H54 (cell line): Measurements from ENCODE around the gene ENOPH1.

Experiments used
- DNase-seq: peaks from one replicate; pipeline ENCODE4 v3.0.0; 2011; ENCODE audit warnings: low spot score, mixed read lengths; ENCODE audit not compliant: insufficient read length
- FAIRE-seq: peaks from 3 replicates; lab custom pipeline; 2011; peaks lifted over from hg19 to GRCh38; lab: Jason Lieb, UNC
- POLR2A ChIP-seq: IDR thresholded peaks from 2 replicates; pipeline ENCODE4 v1.6.1; 2011; ENCODE audit warnings: low read depth, mild to moderate bottlenecking, low read length

The ENOPH1 gene

GRCh38 chr4:82415922-82416365, 14.4 kb upstream of the ENOPH1 start:
- FAIRE-seq (no peak), DNase-seq (no peak)
- TF ChIP-seq POLR2A, result no peak

- DNase-seq (no peak), FAIRE-seq (no peak)
These were observed 10.9 kb upstream of the ENOPH1 start for GRCh38 chr4:82419451-82419850.

GRCh38 chr4:82421796-82422560, 8.4 kb upstream of the ENOPH1 start:
- no peak for TF ChIP-seq POLR2A
- DNase-seq (no peak), FAIRE-seq (no peak)

More at GRCh38 chr4:82419451-82419850, 10.9 kb upstream of the ENOPH1 start:
- TF ChIP-seq POLR2A, result no peak

GRCh38 chr4:82422616-82423015, 7.8 kb upstream of the ENOPH1 start:
- TF ChIP-seq POLR2A, result no peak
- DNase-seq (no peak), FAIRE-seq (no peak)

- no peak for TF ChIP-seq POLR2A
- no peak for DNase-seq
- peak; percentile 60 for FAIRE-seq
These were observed 6.9 kb upstream of the ENOPH1 start for GRCh38 chr4:82423245-82424054.

GRCh38 chr4:82425478-82425877, 4.9 kb upstream of the ENOPH1 start:
- DNase-seq, result no peak
- TF ChIP-seq POLR2A, result no peak

GRCh38 chr4:82428526-82428968, 1.8 kb upstream of the ENOPH1 start:
- DNase-seq (no peak), FAIRE-seq (no peak)
- TF ChIP-seq POLR2A, result 0 out of 2 replicates have a peak, but pooled peaks have one; percentile 23

More at GRCh38 chr4:82425478-82425877, 4.9 kb upstream of the ENOPH1 start:
- FAIRE-seq, result no peak

GRCh38 chr4:82428969-82429727, 1.2 kb upstream of the ENOPH1 start:
- peak; percentile 65 for DNase-seq
- peak; percentile 72 for TF ChIP-seq POLR2A
- no peak for FAIRE-seq

- FAIRE-seq (no peak), DNase-seq (no peak)
- TF ChIP-seq POLR2A, result peak; percentile 47; the same call in 1 of the 2 replicates
These were observed 630 bp upstream of the ENOPH1 start for GRCh38 chr4:82429728-82430192.

GRCh38 chr4:82430964-82431745, 765 bp downstream of the ENOPH1 start:
- no peak for FAIRE-seq
- TF ChIP-seq POLR2A, result no peak
- no peak for DNase-seq

GRCh38 chr4:82431831-82432230, 1.4 kb downstream of the ENOPH1 start:
- TF ChIP-seq POLR2A, result no peak
- no peak for FAIRE-seq

GRCh38 chr4:82432596-82432995, 2.2 kb downstream of the ENOPH1 start:
- DNase-seq, result no peak
- TF ChIP-seq POLR2A, result no peak

More at GRCh38 chr4:82431831-82432230, 1.4 kb downstream of the ENOPH1 start:
- DNase-seq, result no peak

GRCh38 chr4:82433791-82434190, 3.4 kb downstream of the ENOPH1 start:
- DNase-seq, result no peak
- TF ChIP-seq POLR2A, result no peak
- no peak for FAIRE-seq

More at GRCh38 chr4:82432596-82432995, 2.2 kb downstream of the ENOPH1 start:
- no peak for FAIRE-seq
